ENCODE results near the gene DACT2. TPM values are rescaled to one million over a fixed set of nuclear protein-coding genes. Genes with fewer than 3 reads are reported as not detected.

The DACT2 gene
- total RNA-seq, 1 experiment from 2014 or later: 4.9 TPM

DNA sequence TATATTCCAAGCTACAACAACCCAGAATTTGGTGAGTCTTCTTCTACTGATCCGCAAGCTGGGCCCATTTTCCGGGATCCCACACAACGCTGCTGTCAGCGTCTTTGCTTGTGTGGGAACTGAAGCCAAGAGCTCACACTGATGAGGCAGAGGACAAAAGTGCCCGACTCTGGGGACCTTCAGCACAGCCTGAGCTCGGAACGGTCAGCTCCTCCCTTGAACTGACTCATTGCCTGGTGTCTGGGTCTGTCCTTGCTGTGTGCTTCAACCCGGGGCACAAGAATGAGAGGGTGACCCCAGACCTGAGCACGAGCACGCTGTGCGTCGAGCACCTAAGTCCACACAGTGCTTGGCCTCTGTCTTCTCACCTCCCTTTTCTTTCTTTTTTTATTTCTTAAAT is 33.5 kb downstream of the DACT2 start (continued):
- TF ChIP-seq MXD4 (CRISPR knock-in tag; IDR thresholded peaks at IDR 0.05; ENCODE audit: borderline replicate concordance) (no peak), SP1 (CRISPR knock-in tag; conservative IDR thresholded peaks at IDR 0.05) (no peak), AR (CRISPR knock-in tag; IDR thresholded peaks at IDR 0.05) (no peak), PREB (CRISPR knock-in tag; IDR thresholded peaks at IDR 0.05; ENCODE audit: borderline replicate concordance) (no peak)

DNA sequence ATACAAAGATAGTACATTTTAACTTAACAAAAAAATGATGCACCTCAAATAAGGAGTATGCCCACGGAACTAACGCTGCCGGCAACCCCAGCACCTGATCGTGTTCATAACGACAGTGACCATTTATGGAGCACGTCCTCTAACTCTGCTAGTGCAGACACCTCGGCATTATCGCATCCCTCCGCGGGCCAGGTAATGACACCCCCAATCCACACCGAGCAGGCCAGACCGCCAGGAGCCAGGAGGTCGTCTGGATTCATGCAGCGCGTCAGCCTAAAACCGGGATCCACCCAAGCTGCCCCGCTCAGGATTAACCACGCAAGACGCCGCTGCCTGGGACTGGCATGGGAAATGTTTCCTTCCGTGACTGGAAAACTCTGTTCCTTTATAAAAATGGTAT is 34.1 kb downstream of the DACT2 start:
- Mint-ChIP-seq H3K9me3 (peaks cover 4% of the 10 kb centered on the region; the same call in 1 of the 2 replicates), H3K36me3 (peaks cover 3% of the 10 kb centered on the region), H3K27me3 (ENCODE audit: low read depth) (no peaks in the 10 kb centered on the region), H3K4me3 (no peak overlapping the region), H3K27ac (no peak overlapping the region), H3K4me1 (no peaks in the 10 kb centered on the region)
- ATAC-seq: no peak
- no peak for TF ChIP-seq IRF2 (CRISPR knock-in tag; IDR thresholded peaks at IDR 0.05; ENCODE audit: borderline replicate concordance, low read depth)
- TF ChIP-seq, protein P1, sequence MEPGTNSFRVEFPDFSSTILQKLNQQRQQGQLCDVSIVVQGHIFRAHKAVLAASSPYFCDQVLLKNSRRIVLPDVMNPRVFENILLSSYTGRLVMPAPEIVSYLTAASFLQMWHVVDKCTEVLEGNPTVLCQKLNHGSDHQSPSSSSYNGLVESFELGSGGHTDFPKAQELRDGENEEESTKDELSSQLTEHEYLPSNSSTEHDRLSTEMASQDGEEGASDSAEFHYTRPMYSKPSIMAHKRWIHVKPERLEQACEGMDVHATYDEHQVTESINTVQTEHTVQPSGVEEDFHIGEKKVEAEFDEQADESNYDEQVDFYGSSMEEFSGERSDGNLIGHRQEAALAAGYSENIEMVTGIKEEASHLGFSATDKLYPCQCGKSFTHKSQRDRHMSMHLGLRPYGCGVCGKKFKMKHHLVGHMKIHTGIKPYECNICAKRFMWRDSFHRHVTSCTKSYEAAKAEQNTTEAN (CRISPR knock-in tag; IDR thresholded peaks at IDR 0.05): no peak
- TF ChIP-seq ZNF671 (CRISPR knock-in tag; IDR thresholded peaks at IDR 0.05): no peak
- TF ChIP-seq E2F1 (CRISPR knock-in tag; IDR thresholded peaks at IDR 0.05): no peak
- TF ChIP-seq, protein P2, sequence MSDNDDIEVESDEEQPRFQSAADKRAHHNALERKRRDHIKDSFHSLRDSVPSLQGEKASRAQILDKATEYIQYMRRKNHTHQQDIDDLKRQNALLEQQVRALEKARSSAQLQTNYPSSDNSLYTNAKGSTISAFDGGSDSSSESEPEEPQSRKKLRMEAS (CRISPR knock-in tag; IDR thresholded peaks at IDR 0.05): no peak
- no peak for TF ChIP-seq ZNF317 (CRISPR knock-in tag; IDR thresholded peaks at IDR 0.05; ENCODE audit: borderline replicate concordance, low read depth)
- no peak for TF ChIP-seq FOXJ3 (CRISPR knock-in tag; IDR thresholded peaks at IDR 0.05; ENCODE audit: borderline replicate concordance)
- TF ChIP-seq, protein P3, sequence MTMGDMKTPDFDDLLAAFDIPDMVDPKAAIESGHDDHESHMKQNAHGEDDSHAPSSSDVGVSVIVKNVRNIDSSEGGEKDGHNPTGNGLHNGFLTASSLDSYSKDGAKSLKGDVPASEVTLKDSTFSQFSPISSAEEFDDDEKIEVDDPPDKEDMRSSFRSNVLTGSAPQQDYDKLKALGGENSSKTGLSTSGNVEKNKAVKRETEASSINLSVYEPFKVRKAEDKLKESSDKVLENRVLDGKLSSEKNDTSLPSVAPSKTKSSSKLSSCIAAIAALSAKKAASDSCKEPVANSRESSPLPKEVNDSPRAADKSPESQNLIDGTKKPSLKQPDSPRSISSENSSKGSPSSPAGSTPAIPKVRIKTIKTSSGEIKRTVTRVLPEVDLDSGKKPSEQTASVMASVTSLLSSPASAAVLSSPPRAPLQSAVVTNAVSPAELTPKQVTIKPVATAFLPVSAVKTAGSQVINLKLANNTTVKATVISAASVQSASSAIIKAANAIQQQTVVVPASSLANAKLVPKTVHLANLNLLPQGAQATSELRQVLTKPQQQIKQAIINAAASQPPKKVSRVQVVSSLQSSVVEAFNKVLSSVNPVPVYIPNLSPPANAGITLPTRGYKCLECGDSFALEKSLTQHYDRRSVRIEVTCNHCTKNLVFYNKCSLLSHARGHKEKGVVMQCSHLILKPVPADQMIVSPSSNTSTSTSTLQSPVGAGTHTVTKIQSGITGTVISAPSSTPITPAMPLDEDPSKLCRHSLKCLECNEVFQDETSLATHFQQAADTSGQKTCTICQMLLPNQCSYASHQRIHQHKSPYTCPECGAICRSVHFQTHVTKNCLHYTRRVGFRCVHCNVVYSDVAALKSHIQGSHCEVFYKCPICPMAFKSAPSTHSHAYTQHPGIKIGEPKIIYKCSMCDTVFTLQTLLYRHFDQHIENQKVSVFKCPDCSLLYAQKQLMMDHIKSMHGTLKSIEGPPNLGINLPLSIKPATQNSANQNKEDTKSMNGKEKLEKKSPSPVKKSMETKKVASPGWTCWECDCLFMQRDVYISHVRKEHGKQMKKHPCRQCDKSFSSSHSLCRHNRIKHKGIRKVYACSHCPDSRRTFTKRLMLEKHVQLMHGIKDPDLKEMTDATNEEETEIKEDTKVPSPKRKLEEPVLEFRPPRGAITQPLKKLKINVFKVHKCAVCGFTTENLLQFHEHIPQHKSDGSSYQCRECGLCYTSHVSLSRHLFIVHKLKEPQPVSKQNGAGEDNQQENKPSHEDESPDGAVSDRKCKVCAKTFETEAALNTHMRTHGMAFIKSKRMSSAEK (CRISPR knock-in tag; IDR thresholded peaks at IDR 0.05; ENCODE audit: borderline replicate concordance): no peak
- CTCF ChIA-PET: no interaction called here
- POLR2A ChIA-PET: no interaction called here
- DNase-seq (ENCODE audit: low spot score): no peak

DNA sequence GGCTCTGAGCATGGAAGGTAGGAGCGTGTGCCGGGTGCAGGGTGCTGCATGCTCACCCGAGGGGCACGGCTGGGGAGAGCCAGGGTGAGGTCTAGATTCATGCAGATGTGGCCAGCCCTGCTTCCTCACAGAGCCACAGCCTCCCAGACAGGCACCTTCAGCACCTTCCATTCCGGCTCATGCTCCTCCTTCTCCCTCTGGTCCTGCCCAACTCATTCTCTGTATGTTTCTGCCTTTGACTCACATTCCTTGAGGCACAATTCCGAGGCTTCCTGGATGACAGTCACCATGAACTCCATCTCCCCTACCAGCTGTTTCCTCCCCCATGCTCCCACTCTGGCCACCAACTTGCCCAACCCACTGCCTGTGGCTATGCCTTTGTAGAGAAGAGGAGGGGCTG is 35.4 kb downstream of the DACT2 start:
- H3K4me3 Mint-ChIP-seq: no peak overlapping the region
- no peak for ATAC-seq
- POLR2A ChIA-PET: no interaction called here
- DNase-seq (ENCODE audit: low spot score): no peak
- no peak overlapping the region for H3K27ac Mint-ChIP-seq
- no peaks in the 10 kb centered on the region for H3K36me3 Mint-ChIP-seq
- CTCF ChIA-PET: no interaction called here
- H3K9me3 Mint-ChIP-seq: no peaks in the 10 kb centered on the region
- H3K4me1 Mint-ChIP-seq: no peaks in the 10 kb centered on the region
- H3K27me3 Mint-ChIP-seq (ENCODE audit: low read depth): no peaks in the 10 kb centered on the region; the same call in 1 of the 2 replicates
- TF ChIP-seq HMGXB4 (CRISPR knock-in tag; IDR thresholded peaks at IDR 0.05): no peak
- TF ChIP-seq, protein P4, sequence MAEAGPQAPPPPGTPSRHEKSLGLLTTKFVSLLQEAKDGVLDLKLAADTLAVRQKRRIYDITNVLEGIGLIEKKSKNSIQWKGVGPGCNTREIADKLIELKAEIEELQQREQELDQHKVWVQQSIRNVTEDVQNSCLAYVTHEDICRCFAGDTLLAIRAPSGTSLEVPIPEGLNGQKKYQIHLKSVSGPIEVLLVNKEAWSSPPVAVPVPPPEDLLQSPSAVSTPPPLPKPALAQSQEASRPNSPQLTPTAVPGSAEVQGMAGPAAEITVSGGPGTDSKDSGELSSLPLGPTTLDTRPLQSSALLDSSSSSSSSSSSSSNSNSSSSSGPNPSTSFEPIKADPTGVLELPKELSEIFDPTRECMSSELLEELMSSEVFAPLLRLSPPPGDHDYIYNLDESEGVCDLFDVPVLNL (CRISPR knock-in tag; IDR thresholded peaks at IDR 0.05; ENCODE audit: borderline replicate concordance, low read depth): no peak
- no peak for TF ChIP-seq ZNF671 (CRISPR knock-in tag; IDR thresholded peaks at IDR 0.05)
- TF ChIP-seq, protein P2 (CRISPR knock-in tag; IDR thresholded peaks at IDR 0.05): no peak
- TF ChIP-seq MYBL2 (CRISPR knock-in tag; IDR thresholded peaks at IDR 0.05): no peak
- no peak for TF ChIP-seq ZSCAN18 (CRISPR knock-in tag; IDR thresholded peaks at IDR 0.05)
